ENCODE measurements around the gene JHY.

The JHY gene

GRCh38 chr11:122933416-122933815 is 50.9 kb downstream of the JHY start:
- DNase-seq (ENCODE audit: low read depth), result no peak
- H3K4me3 ChIP-seq (replicated peaks; ENCODE audit: low read depth, low read length), result no peak overlapping the region
- no peak for TF ChIP-seq CTCF (IDR thresholded peaks at IDR 0.05; ENCODE audit: low read length, missing control alignments)

GRCh38 chr11:122937983-122938382 is 55.4 kb downstream of the JHY start:
- DNase-seq (ENCODE audit: low read depth), result no peak
- TF ChIP-seq CTCF (IDR thresholded peaks at IDR 0.05; ENCODE audit: low read length, missing control alignments), result no peak
- no peak overlapping the region for H3K4me3 ChIP-seq (replicated peaks; ENCODE audit: low read depth, low read length)

GRCh38 chr11:122938557-122938956 is 56.0 kb downstream of the JHY start:
- no peak for TF ChIP-seq CTCF (IDR thresholded peaks at IDR 0.05; ENCODE audit: low read length, missing control alignments)
- no peak for DNase-seq (ENCODE audit: low read depth)
- H3K4me3 ChIP-seq (replicated peaks; ENCODE audit: low read depth, low read length), result no peak overlapping the region

GRCh38 chr11:122951211-122951610 is 68.7 kb downstream of the JHY start:
- TF ChIP-seq CTCF (IDR thresholded peaks at IDR 0.05; ENCODE audit: low read length, missing control alignments), result no peak
- no peak overlapping the region for H3K4me3 ChIP-seq (replicated peaks; ENCODE audit: low read depth, low read length)
- DNase-seq (ENCODE audit: low read depth), result no peak

- no peak for TF ChIP-seq CTCF (IDR thresholded peaks at IDR 0.05; ENCODE audit: low read length, missing control alignments)
- DNase-seq (ENCODE audit: low read depth), result no peak
- no peak overlapping the region for H3K4me3 ChIP-seq (replicated peaks; ENCODE audit: low read depth, low read length)
Measured at GRCh38 chr11:122954455-122954854, 71.9 kb downstream of the JHY start.

- no peak overlapping the region for H3K4me3 ChIP-seq (replicated peaks; ENCODE audit: low read depth, low read length)
- TF ChIP-seq CTCF (IDR thresholded peaks at IDR 0.05; ENCODE audit: low read length, missing control alignments), result no peak
- DNase-seq (ENCODE audit: low read depth), result no peak
Measured at GRCh38 chr11:122963961-122964360, 81.4 kb downstream of the JHY start.

- H3K4me3 ChIP-seq (replicated peaks; ENCODE audit: low read depth, low read length), result no peak overlapping the region
- no peak for TF ChIP-seq CTCF (IDR thresholded peaks at IDR 0.05; ENCODE audit: low read length, missing control alignments)
- no peak for DNase-seq (ENCODE audit: low read depth)
Measured at GRCh38 chr11:122976061-122976733, 93.6 kb downstream of the JHY start.

All from fibroblast of pulmonary artery (primary cell).